ENCODE data around the gene RLIM. TPM values are rescaled to one million over a fixed set of nuclear protein-coding genes. Genes with fewer than 3 reads are reported as not detected.

Gene RLIM
- polyA plus RNA-seq, 1 donor from 2014 or later: 40.4 TPM

GRCh38 chrX:74606342-74606741 lies 8.1 kb downstream of the RLIM start:
- Histone ChIP-seq H3F3A (ENCODE audit: insufficient read depth, low read length, poor library complexity, severe bottlenecking) (no peaks in the 10 kb centered on the region), H3K9ac (ENCODE audit: low read length) (no peak overlapping the region), H3K27ac (ENCODE audit: low read length) (no peak overlapping the region), H3K36me3 (ENCODE audit: insufficient read depth, low read length) (no peaks in the 10 kb centered on the region), H2AFZ (ENCODE audit: low read depth, low read length) (no peak overlapping the region), H3K27me3 (ENCODE audit: insufficient read depth, low read depth, low read length) (no peaks in the 10 kb centered on the region), H3K79me2 (replicated peaks; ENCODE audit: insufficient read depth, low read length) (peaks cover 44% of the 10 kb centered on the region), H3K4me3 (ENCODE audit: low read length) (no peak overlapping the region), H4K20me1 (ENCODE audit: insufficient read depth) (no peaks in the 10 kb centered on the region), H3K9me3 (ENCODE audit: low read length) (no peaks in the 10 kb centered on the region), H3K4me2 (ENCODE audit: low read length) (no peak overlapping the region), H3K9me2 (ENCODE audit: insufficient read depth, low read length) (no peaks in the 10 kb centered on the region)
- TF ChIP-seq TAF1 (IDR thresholded peaks at IDR 0.05; ENCODE audit: low read depth) (no peak), MXI1 (conservative IDR thresholded peaks at IDR 0.05; ENCODE audit: poor library complexity, severe bottlenecking) (no peak), POLR2AphosphoS5 (IDR thresholded peaks at IDR 0.05) (no peak), EZH2 (IDR thresholded peaks at IDR 0.05; ENCODE audit: borderline replicate concordance, insufficient read depth, low read length, poor library complexity, severe bottlenecking) (no peak), RAD21 (conservative IDR thresholded peaks at IDR 0.05) (no peak), EP300 (conservative IDR thresholded peaks at IDR 0.05; ENCODE audit: poor library complexity, severe bottlenecking) (no peak), SMC3 (conservative IDR thresholded peaks at IDR 0.05; ENCODE audit: poor library complexity) (no peak), CTCF (IDR thresholded peaks at IDR 0.05; ENCODE audit: poor library complexity, severe bottlenecking) (no peak), REST (IDR thresholded peaks at IDR 0.05; ENCODE audit: borderline replicate concordance) (no peak)

GRCh38 chrX:74603040-74603439 lies 11.4 kb downstream of the RLIM start:
- Histone ChIP-seq H3K27ac (ENCODE audit: low read length) (no peak overlapping the region), H3K9me2 (ENCODE audit: insufficient read depth, low read length) (no peaks in the 10 kb centered on the region), H4K20me1 (ENCODE audit: insufficient read depth) (no peaks in the 10 kb centered on the region), H3K79me2 (replicated peaks; ENCODE audit: insufficient read depth, low read length) (peaks cover 46% of the 10 kb centered on the region), H3K36me3 (ENCODE audit: insufficient read depth, low read length) (no peaks in the 10 kb centered on the region), H3F3A (ENCODE audit: insufficient read depth, low read length, poor library complexity, severe bottlenecking) (no peaks in the 10 kb centered on the region), H2AFZ (ENCODE audit: low read depth, low read length) (no peak overlapping the region), H3K27me3 (ENCODE audit: insufficient read depth, low read depth, low read length) (no peaks in the 10 kb centered on the region), H3K9me3 (ENCODE audit: low read length) (no peaks in the 10 kb centered on the region), H3K4me2 (ENCODE audit: low read length) (no peak overlapping the region), H3K4me3 (ENCODE audit: low read length) (no peak overlapping the region), H3K9ac (ENCODE audit: low read length) (no peak overlapping the region)
- TF ChIP-seq EZH2 (IDR thresholded peaks at IDR 0.05; ENCODE audit: borderline replicate concordance, insufficient read depth, low read length, poor library complexity, severe bottlenecking): no peak
- TF ChIP-seq POLR2AphosphoS5 (IDR thresholded peaks at IDR 0.05): no peak
- TF ChIP-seq RAD21 (conservative IDR thresholded peaks at IDR 0.05): no peak
- no peak for TF ChIP-seq SMC3 (conservative IDR thresholded peaks at IDR 0.05; ENCODE audit: poor library complexity)
- TF ChIP-seq REST (IDR thresholded peaks at IDR 0.05; ENCODE audit: borderline replicate concordance): no peak
- TF ChIP-seq EP300 (conservative IDR thresholded peaks at IDR 0.05; ENCODE audit: poor library complexity, severe bottlenecking): no peak
- TF ChIP-seq MXI1 (conservative IDR thresholded peaks at IDR 0.05; ENCODE audit: poor library complexity, severe bottlenecking): no peak
- TF ChIP-seq TAF1 (IDR thresholded peaks at IDR 0.05; ENCODE audit: low read depth): no peak
- no peak for TF ChIP-seq CTCF (IDR thresholded peaks at IDR 0.05; ENCODE audit: poor library complexity, severe bottlenecking)
